Neuronal stem cell (in vitro differentiated cells): ENCODE results near the gene CA12.
A peak's percentile ranks its signal among the peaks of the same experiment; 100 is the strongest.

Source experiments
- DNase-seq: peaks from one replicate; pipeline ENCODE4 v3.0.0-alpha.2; 2013; ENCODE audit warnings: low spot score
- H2AFZ ChIP-seq: one replicate; pipeline ENCODE4 v1.6.1; 2013; ENCODE audit warnings: mild to moderate bottlenecking, low read length, inconsistent platforms
- H2AK5ac ChIP-seq: 2 replicates; pipeline ENCODE4 v1.6.1; 2013; ENCODE audit warnings: low read depth, mild to moderate bottlenecking, inconsistent platforms, low read length, moderate library complexity, mixed read lengths
- H2BK120ac ChIP-seq: 2 replicates; pipeline ENCODE4 v1.6.1; 2013; ENCODE audit warnings: low read depth, mild to moderate bottlenecking, inconsistent platforms, low read length, moderate library complexity, mixed read lengths
- H2BK12ac ChIP-seq: one replicate; pipeline ENCODE4 v1.6.1; 2013; ENCODE audit warnings: low read length, inconsistent platforms
- H2BK15ac ChIP-seq: 2 replicates; pipeline ENCODE4 v1.6.1; 2013; ENCODE audit warnings: mild to moderate bottlenecking, low read length, inconsistent platforms, mixed read lengths
- H2BK5ac ChIP-seq: one replicate; pipeline ENCODE4 v1.6.1; 2013; ENCODE audit warnings: inconsistent platforms, mild to moderate bottlenecking, low read length, moderate library complexity
- H3K14ac ChIP-seq: one replicate; pipeline ENCODE4 v1.6.1; 2013; ENCODE audit warnings: low read length, inconsistent platforms
- H3K18ac ChIP-seq: 2 replicates; pipeline ENCODE4 v1.6.1; 2013; ENCODE audit warnings: low read length, inconsistent platforms
- H3K23ac ChIP-seq: 2 replicates; pipeline ENCODE4 v1.6.1; 2013; ENCODE audit warnings: low read depth, mild to moderate bottlenecking, mixed read lengths, low read length, inconsistent platforms; ENCODE audit not compliant: poor library complexity
- H3K27ac ChIP-seq: replicated peaks from 3 replicates; pipeline ENCODE4 v1.5.1; 2013; ENCODE audit warnings: low read length, inconsistent platforms
- H3K27me3 ChIP-seq, 3 experiments: 2 replicates each; pipeline ENCODE4 v1.6.1; 2013; ENCODE audit warnings: low read length in 3 of 3, mild to moderate bottlenecking in 2 of 3, inconsistent platforms in 1 of 3, low read depth in 1 of 3, mixed read lengths in 1 of 3, moderate library complexity in 1 of 3; ENCODE audit not compliant: control insufficient read depth in 3 of 3, insufficient read depth in 3 of 3
- H3K36me3 ChIP-seq, 2 donors: replicated peaks in 1 of 2; 2 replicates each; pipeline ENCODE4 v1.6.1; 2013; ENCODE audit warnings: low read length in 2 of 2; ENCODE audit not compliant: control insufficient read depth in 2 of 2, insufficient read depth in 2 of 2
- H3K4ac ChIP-seq: 2 replicates; pipeline ENCODE4 v1.6.1; 2013; ENCODE audit warnings: inconsistent platforms, mild to moderate bottlenecking, low read length, moderate library complexity
- H3K4me1 ChIP-seq, 2 donors: 1 replicate in 1 of 2; 2 replicates in 1 of 2; pipeline ENCODE4 v1.6.1; 2013; ENCODE audit warnings: low read length in 2 of 2, low read depth in 1 of 2; ENCODE audit not compliant: control insufficient read depth in 2 of 2, insufficient read depth in 1 of 2
- H3K4me2 ChIP-seq: one replicate; pipeline ENCODE4 v1.6.1; 2013; ENCODE audit warnings: mild to moderate bottlenecking, low read length, inconsistent platforms; ENCODE audit not compliant: insufficient read depth, poor library complexity, severe bottlenecking
- H3K4me3 ChIP-seq, 2 donors: 2 replicates each; pipeline ENCODE4 v1.5.1; 2013; ENCODE audit warnings: low read length in 2 of 2, mild to moderate bottlenecking in 2 of 2, inconsistent platforms in 1 of 2, moderate library complexity in 1 of 2
- H3K79me1 ChIP-seq: one replicate; pipeline ENCODE4 v1.6.1; 2013; ENCODE audit warnings: low read depth, mild to moderate bottlenecking, inconsistent platforms, low read length, moderate library complexity
- H3K9ac ChIP-seq: one replicate; pipeline ENCODE4 v1.6.1; 2013; ENCODE audit warnings: mild to moderate bottlenecking, low read depth, low read length, inconsistent platforms; ENCODE audit not compliant: poor library complexity
- H3K9me3 ChIP-seq, 2 donors: replicated peaks in 1 of 2; 2 replicates each; pipeline versions ENCODE3 to v1.6.1; 2013; ENCODE audit warnings: low read length in 2 of 2, mild to moderate bottlenecking in 2 of 2, inconsistent platforms in 1 of 2, low read depth in 1 of 2, mixed read lengths in 1 of 2, moderate library complexity in 1 of 2; ENCODE audit not compliant: control insufficient read depth in 2 of 2, insufficient read depth in 1 of 2
- H4K8ac ChIP-seq: one replicate; pipeline ENCODE4 v1.6.1; 2013; ENCODE audit warnings: low read depth, mild to moderate bottlenecking, inconsistent platforms, low read length, moderate library complexity
- H4K91ac ChIP-seq: one replicate; pipeline ENCODE4 v1.6.1; 2013; ENCODE audit warnings: low read length, low read depth, mild to moderate bottlenecking, inconsistent platforms; ENCODE audit not compliant: poor library complexity
- WGBS, 2 donors: extraction: QIAGEN DNeasy Blood & Tissue Kit; methylation state at CpG; one replicate each; pipeline ENCODE4 v1.1.7; 2013; ENCODE audit warnings: missing lambda C conversion rate in 2 of 2, mixed read lengths in 1 of 2; ENCODE audit not compliant: insufficient read length in 2 of 2, insufficient replicate concordance in 1 of 2; ENCODE audit errors: extremely low coverage in 2 of 2; 5-methylcytosine and 5-hydroxymethylcytosine counted together

Gene CA12

DNA sequence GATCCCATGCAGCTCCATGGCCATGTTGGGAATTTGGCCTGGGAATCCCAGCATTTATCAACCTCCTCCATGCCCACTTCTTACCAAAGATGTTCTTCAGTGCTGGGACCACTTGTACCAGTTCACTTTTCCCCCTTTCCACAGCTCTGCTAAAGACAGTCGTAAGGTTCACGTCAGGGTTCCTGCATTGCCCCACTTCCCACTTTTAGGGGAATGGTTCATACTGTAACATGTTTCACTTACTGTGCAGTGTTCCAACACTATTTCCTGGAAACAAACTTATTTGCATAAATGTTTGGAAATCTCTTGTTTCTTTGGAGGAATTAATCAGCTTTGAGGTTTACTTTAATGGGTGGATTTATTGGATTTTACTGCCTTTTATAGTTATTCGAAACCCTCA lies 87.3 kb downstream of the CA12 start:
- Histone ChIP-seq H2BK120ac (no peak overlapping the region), H3K9ac (no peak overlapping the region), H2AFZ (no peak overlapping the region), H3K27me3 (no peaks in the 10 kb centered on the region), H3K4ac (no peak overlapping the region), H3K14ac (no peak overlapping the region), H3K4me1 (peaks cover 0 to 7% of the 10 kb centered on the region in 2 donors), H3K27ac (no peak overlapping the region), H3K9me3 (no peaks in the 10 kb centered on the region), H2BK15ac (no peak overlapping the region), H3K23ac (no peak overlapping the region), H2BK12ac (peak overlapping the region; percentile 34), H3K4me3 (no peak overlapping the region), H4K91ac (no peak overlapping the region), H2BK5ac (no peak overlapping the region), H2AK5ac (no peak overlapping the region), H3K18ac (no peak overlapping the region), H3K36me3 (no peaks in the 10 kb centered on the region), H3K79me1 (no peaks in the 10 kb centered on the region), H3K4me2 (no peak overlapping the region), H4K8ac (no peak overlapping the region)
- DNase-seq, result no peak
- no CpG with 5 or more reads among the region's 3 CpGs for WGBS, 2 donors

DNA sequence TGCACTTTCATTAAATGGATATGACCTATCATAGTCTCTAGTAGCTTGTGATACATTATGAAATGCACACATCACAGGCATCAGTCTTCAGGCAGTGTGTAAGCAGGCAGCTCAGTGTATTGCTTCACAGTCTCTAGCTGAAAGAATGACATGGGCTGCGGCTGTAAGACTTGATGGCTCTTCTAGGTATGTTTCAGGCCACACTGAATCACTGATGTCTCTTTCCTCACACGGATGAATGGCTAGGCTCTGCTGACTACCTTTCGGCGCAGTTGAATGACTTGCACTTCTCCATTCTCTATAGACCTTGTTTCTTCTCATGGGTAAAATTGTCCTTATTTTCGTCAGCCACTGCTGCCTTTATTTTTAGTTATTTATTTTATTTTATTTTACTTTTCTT lies 88.9 kb downstream of the CA12 start:
- Histone ChIP-seq H3K4ac (no peak overlapping the region), H3K4me1 (peaks cover 0 to 11% of the 10 kb centered on the region in 2 donors), H3K4me3 (no peak overlapping the region), H3K18ac (no peak overlapping the region), H4K8ac (no peak overlapping the region), H3K36me3 (no peaks in the 10 kb centered on the region), H3K79me1 (no peaks in the 10 kb centered on the region), H2AFZ (no peak overlapping the region), H3K23ac (no peak overlapping the region), H3K9me3 (no peaks in the 10 kb centered on the region), H3K4me2 (no peak overlapping the region), H3K27me3 (no peaks in the 10 kb centered on the region), H3K27ac (no peak overlapping the region), H2BK15ac (no peak overlapping the region), H2BK12ac (no peak overlapping the region), H3K14ac (no peak overlapping the region), H4K91ac (no peak overlapping the region), H2AK5ac (no peak overlapping the region), H2BK5ac (no peak overlapping the region), H2BK120ac (no peak overlapping the region), H3K9ac (no peak overlapping the region)
- no peak for DNase-seq
- no CpG with 5 or more reads among the region's 5 CpGs for WGBS, 2 donors

DNA sequence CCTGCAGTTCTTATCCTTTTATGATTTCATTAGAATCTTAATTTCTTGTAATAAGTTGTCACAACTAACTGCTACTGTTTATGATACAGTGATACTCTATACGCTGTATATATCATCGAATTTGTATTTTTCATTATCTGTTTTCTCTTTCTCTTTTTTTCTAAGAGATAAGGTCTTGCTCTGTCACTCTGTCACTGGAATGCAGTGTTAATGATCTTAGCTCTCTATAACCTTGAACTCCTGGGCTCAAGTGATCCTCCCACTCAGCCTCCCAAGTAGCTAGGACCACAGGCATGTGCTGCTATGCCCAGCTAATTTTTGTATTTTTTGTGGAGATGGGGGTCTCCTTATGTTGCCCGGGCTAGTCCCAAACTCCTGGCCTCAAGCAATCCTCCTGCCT lies 89.4 kb downstream of the CA12 start:
- Histone ChIP-seq H2AK5ac (no peak overlapping the region), H3K27me3 (no peaks in the 10 kb centered on the region)

DNA sequence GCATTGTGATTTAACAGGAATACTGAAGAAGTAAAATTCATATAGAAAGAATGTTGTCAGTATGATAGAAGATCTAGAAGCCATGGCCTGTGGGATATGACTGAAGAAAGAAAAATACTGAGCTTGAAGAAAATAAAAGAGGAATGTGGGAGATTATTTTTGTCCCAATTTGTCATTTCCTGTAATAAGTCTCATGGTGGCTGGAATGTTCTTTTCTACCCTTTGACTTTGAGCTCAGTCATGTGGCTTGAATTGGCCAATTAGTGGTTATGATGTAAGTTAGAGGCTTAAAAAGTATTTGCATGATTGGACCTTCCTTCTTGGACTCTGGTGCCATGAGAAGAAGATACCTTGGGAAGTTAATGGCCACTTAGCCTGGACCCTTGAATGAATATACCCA lies 90.1 kb downstream of the CA12 start:
- DNase-seq, result no peak
- no peak overlapping the region for H3K23ac ChIP-seq
- H3K4me3 ChIP-seq, result no peak overlapping the region
- H3K27ac ChIP-seq, result no peak overlapping the region
- no peak overlapping the region for H3K4me2 ChIP-seq
- no peak overlapping the region for H2BK5ac ChIP-seq
- no peak overlapping the region for H2BK12ac ChIP-seq
- no peak overlapping the region for H2BK15ac ChIP-seq
- no peak overlapping the region for H4K8ac ChIP-seq
- no peaks in the 10 kb centered on the region for H3K36me3 ChIP-seq
- no peak overlapping the region for H2AFZ ChIP-seq
- no peak overlapping the region for H2AK5ac ChIP-seq
- no peaks in the 10 kb centered on the region for H3K27me3 ChIP-seq
- no peaks in the 10 kb centered on the region for H3K79me1 ChIP-seq
- H3K18ac ChIP-seq, result no peak overlapping the region
- H3K9ac ChIP-seq, result no peak overlapping the region
- H4K91ac ChIP-seq, result no peak overlapping the region
- H3K4me1 ChIP-seq, result peaks cover 0 to 11% of the 10 kb centered on the region in 2 donors
- no peaks in the 10 kb centered on the region for H3K9me3 ChIP-seq
- no peak overlapping the region for H3K14ac ChIP-seq
- H3K4ac ChIP-seq, result no peak overlapping the region
- H2BK120ac ChIP-seq, result no peak overlapping the region

More for the DNA sequence above, 89.4 kb downstream of the CA12 start:
- H3K4me2 ChIP-seq, result no peak overlapping the region
- H4K8ac ChIP-seq, result no peak overlapping the region
- no peaks in the 10 kb centered on the region for H3K79me1 ChIP-seq
- no peak overlapping the region for H2BK15ac ChIP-seq
- no peak overlapping the region for H3K9ac ChIP-seq
- H4K91ac ChIP-seq, result no peak overlapping the region
- no peak overlapping the region for H3K14ac ChIP-seq
- no peak overlapping the region for H2AFZ ChIP-seq
- no peak overlapping the region for H3K27ac ChIP-seq
- H3K4me1 ChIP-seq, result peaks cover 0 to 11% of the 10 kb centered on the region in 2 donors
- DNase-seq, result no peak
- no peak overlapping the region for H3K4me3 ChIP-seq
- H3K23ac ChIP-seq, result no peak overlapping the region
- no peak overlapping the region for H2BK120ac ChIP-seq
- H3K9me3 ChIP-seq, result no peaks in the 10 kb centered on the region
- no peak overlapping the region for H2BK5ac ChIP-seq
- no peak overlapping the region for H3K18ac ChIP-seq
- no CpG with 5 or more reads among the region's 3 CpGs for WGBS, 2 donors
- H3K4ac ChIP-seq, result no peak overlapping the region
- no peak overlapping the region for H2BK12ac ChIP-seq
- no peaks in the 10 kb centered on the region for H3K36me3 ChIP-seq
